GM12864 (cell line): ENCODE results near the gene PHLPP1.
A peak's percentile ranks its signal among the peaks of the same experiment; 100 is the strongest.

Source experiments
- DNase-seq: peaks from one replicate; pipeline ENCODE4 v3.0.0-alpha.2; 2011; ENCODE audit warnings: low read depth
- H3K4me3 ChIP-seq: 2 replicates; pipeline ENCODE4 v1.5.1; 2011; ENCODE audit warnings: mild to moderate bottlenecking, low read depth, low read length, control low read depth
- CTCF ChIP-seq: IDR thresholded peaks from 2 replicates; pipeline ENCODE4 v1.5.1; 2011; ENCODE audit warnings: low read depth, mild to moderate bottlenecking, moderate library complexity, low read length, control low read depth, inconsistent platforms; ENCODE audit errors: missing control alignments

Gene PHLPP1

GRCh38 chr18:63016270-63016669 lies 300.9 kb downstream of the PHLPP1 start:
- DNase-seq: peak; percentile 22
- H3K4me3 ChIP-seq: no peak overlapping the region
- peak; percentile 81 for TF ChIP-seq CTCF

GRCh38 chr18:63017076-63017475 lies 301.7 kb downstream of the PHLPP1 start:
- TF ChIP-seq CTCF: no peak
- DNase-seq: no peak
- no peak overlapping the region for H3K4me3 ChIP-seq

GRCh38 chr18:63017977-63018376 lies 302.6 kb downstream of the PHLPP1 start:
- DNase-seq: no peak
- H3K4me3 ChIP-seq: no peak overlapping the region
- TF ChIP-seq CTCF: no peak

GRCh38 chr18:63022429-63023022 lies 307.2 kb downstream of the PHLPP1 start:
- H3K4me3 ChIP-seq: no peak overlapping the region
- TF ChIP-seq CTCF: peak; percentile 44
- no peak for DNase-seq

- DNase-seq: no peak
- H3K4me3 ChIP-seq: no peak overlapping the region
- TF ChIP-seq CTCF: peak; percentile 45
Observed at GRCh38 chr18:63025251-63026090, 310.1 kb downstream of the PHLPP1 start.

- TF ChIP-seq CTCF: no peak
- no peak for DNase-seq
- no peak overlapping the region for H3K4me3 ChIP-seq
Observed at GRCh38 chr18:63028380-63028779, 313.0 kb downstream of the PHLPP1 start.
